ENCODE data around the gene PRRT1B. TPM values are rescaled to one million over a fixed set of nuclear protein-coding genes. Genes with fewer than 3 reads are reported as not detected.

The PRRT1B gene
- total RNA-seq, 4 donors from 2014 or later, result not detected

- H3K36me3 ChIP-seq, result peaks cover 0 to 73% of the 10 kb centered on the region in 2 donors
- H3K27me3 ChIP-seq, result no peaks in the 10 kb centered on the region
- no peak overlapping the region for H3K27ac ChIP-seq
- no peak overlapping the region for H3K4me3 ChIP-seq
- H3K4me1 ChIP-seq, result peaks cover 0 to 28% (median 14%) of the 10 kb centered on the region in 3 donors
- H3K9me3 ChIP-seq, result no peaks in the 10 kb centered on the region
- no peak for TF ChIP-seq POLR2AphosphoS5 (IDR thresholded peaks at IDR 0.05)
- no peak for TF ChIP-seq CTCF (IDR thresholded peaks at IDR 0.05)
- TF ChIP-seq POLR2A (IDR thresholded peaks at IDR 0.05), result no peak
- no peak for TF ChIP-seq EP300 (IDR thresholded peaks at IDR 0.05)
- ATAC-seq, result no peak
- WGBS, 2 donors (ENCODE audit: low coverage in 1 of 2), result 100% methylated on average over 1 of the region's 16 CpGs; no CpG with 5 or more reads in 1 of the 2 donors
Measured at GRCh38 chr9:131603711-131604439, 58.6 kb downstream of the PRRT1B start.

- H3K4me1 ChIP-seq, result peaks cover 7 to 49% (median 34%) of the 10 kb centered on the region in 3 donors
- 61 to 87% methylated on average over 4 to 6 of the region's 9 CpGs for WGBS, 2 donors (ENCODE audit: low coverage in 1 of 2)
- H3K9me3 ChIP-seq, result no peaks in the 10 kb centered on the region
- TF ChIP-seq EP300 (IDR thresholded peaks at IDR 0.05), result no peak
- TF ChIP-seq CTCF (IDR thresholded peaks at IDR 0.05), result no peak
- no peak for TF ChIP-seq POLR2AphosphoS5 (IDR thresholded peaks at IDR 0.05)
- no peak for TF ChIP-seq POLR2A (IDR thresholded peaks at IDR 0.05)
- H3K4me3 ChIP-seq, result no peak overlapping the region
- H3K27me3 ChIP-seq, result no peaks in the 10 kb centered on the region
- peaks cover 0 to 52% of the 10 kb centered on the region in 2 donors for H3K36me3 ChIP-seq
- ATAC-seq, result no peak
- peak overlapping the region in 3 of 4 donors; percentile 40 to 91 (median 88) for H3K27ac ChIP-seq
Measured at GRCh38 chr9:131605770-131606590, 60.7 kb downstream of the PRRT1B start.

- H3K36me3 ChIP-seq, result peaks cover 0 to 43% of the 10 kb centered on the region in 2 donors
- H3K27ac ChIP-seq, result peak overlapping the region in 3 of 4 donors; percentile 88 to 96 (median 91)
- no peak overlapping the region for H3K4me3 ChIP-seq
- ATAC-seq, result no peak
- 86 to 93% methylated on average over 3 to 4 of the region's 13 CpGs for WGBS, 2 donors (ENCODE audit: low coverage in 1 of 2)
- H3K27me3 ChIP-seq, result no peaks in the 10 kb centered on the region
- peaks cover 7 to 53% (median 38%) of the 10 kb centered on the region in 3 donors for H3K4me1 ChIP-seq
- H3K9me3 ChIP-seq, result no peaks in the 10 kb centered on the region
- TF ChIP-seq CTCF (IDR thresholded peaks at IDR 0.05) (no peak), POLR2A (IDR thresholded peaks at IDR 0.05) (no peak), EP300 (IDR thresholded peaks at IDR 0.05) (no peak), POLR2AphosphoS5 (IDR thresholded peaks at IDR 0.05) (no peak)
Measured at GRCh38 chr9:131606896-131607567, 61.7 kb downstream of the PRRT1B start.

- Histone ChIP-seq H3K4me3 (no peak overlapping the region), H3K27ac (peak overlapping the region; percentile 79 to 96 (median 90)), H3K4me1 (peaks cover 7 to 53% (median 38%) of the 10 kb centered on the region in 3 donors), H3K27me3 (no peaks in the 10 kb centered on the region), H3K9me3 (no peaks in the 10 kb centered on the region), H3K36me3 (peaks cover 0 to 43% of the 10 kb centered on the region in 2 donors)
- TF ChIP-seq POLR2A (IDR thresholded peaks at IDR 0.05) (no peak), EP300 (IDR thresholded peaks at IDR 0.05) (no peak), CTCF (IDR thresholded peaks at IDR 0.05) (no peak), POLR2AphosphoS5 (IDR thresholded peaks at IDR 0.05) (no peak)
- ATAC-seq, result no peak
- 31 to 94% methylated on average over 3 to 6 of the region's 8 CpGs for WGBS, 2 donors (ENCODE audit: low coverage in 1 of 2)
Measured at GRCh38 chr9:131607591-131607990, 62.3 kb downstream of the PRRT1B start.

Data from gastroesophageal sphincter (tissue), 4 donors.